Caco-2 (cell line): ENCODE measurements around the gene FMC1. TPM values are rescaled to one million over a fixed set of nuclear protein-coding genes. Genes with fewer than 3 reads are reported as not detected.

Experiments
- BruUV-seq: library from RNA; stranded (reverse); fragments of 400-500 nt; replicated peaks from 2 replicates; lab custom pipeline; 2021; lab: Mats Ljungman, UMichigan
- CTCF ChIA-PET: fragments of 300-600 bp; sonication (Branson Sonifier 250); formaldehyde crosslinking; loops from one replicate; lab custom pipeline; 2022; ENCODE audit warnings: antibody characterized with exemption; lab: Charles Lee
- POLR2A ChIA-PET: fragments of 300-600 bp; sonication (Branson Sonifier 250); formaldehyde crosslinking; loops from one replicate; lab custom pipeline; 2022; ENCODE audit warnings: antibody characterized with exemption; lab: Charles Lee
- DNase-seq, 2 experiments: peaks; one replicate each; pipeline versions ENCODE4 v3.0.0 to v3.0.0-alpha.2; 2020 to 2022
- H3K27me3 ChIP-seq: replicated peaks from 2 replicates; pipeline ENCODE4 v1.6.0; 2011; ENCODE audit warnings: low read length; ENCODE audit not compliant: control insufficient read depth, insufficient read depth
- H3K36me3 ChIP-seq: 2 replicates; pipeline ENCODE4 v1.5.1; 2011; ENCODE audit warnings: low read length; ENCODE audit not compliant: control insufficient read depth, insufficient read depth
- H3K4me1 ChIP-seq: fragments of 250-450 bp; sonication (Bioruptor Pico); 2 replicates; pipeline ENCODE4 v1.5.1; 2020; ENCODE audit warnings: mild to moderate bottlenecking
- H3K4me3 ChIP-seq: 2 replicates; pipeline ENCODE4 v1.5.1; 2011; ENCODE audit warnings: low read depth, mild to moderate bottlenecking, control low read depth, low read length
- H3K9me3 ChIP-seq: fragments of 250-450 bp; sonication (Bioruptor Pico); 2 replicates; pipeline ENCODE4 v1.5.1; 2020; ENCODE audit warnings: mild to moderate bottlenecking, moderate library complexity
- H3K27ac Mint-ChIP-seq: one replicate; pipeline ENCODE4 v1.8.0; 2022; ENCODE audit warnings: mixed read lengths; ENCODE audit not compliant: unreplicated experiment
- H3K27me3 Mint-ChIP-seq: one replicate; pipeline ENCODE4 v1.8.0; 2022; ENCODE audit warnings: mixed read lengths; ENCODE audit not compliant: insufficient read depth, unreplicated experiment
- H3K36me3 Mint-ChIP-seq: one replicate; pipeline ENCODE4 v1.8.0; 2022; ENCODE audit warnings: mild to moderate bottlenecking, mixed read lengths; ENCODE audit not compliant: insufficient read depth, unreplicated experiment
- H3K4me1 Mint-ChIP-seq: one replicate; pipeline ENCODE4 v1.8.0; 2022; ENCODE audit warnings: low read depth, mixed read lengths; ENCODE audit not compliant: unreplicated experiment
- H3K4me3 Mint-ChIP-seq: one replicate; pipeline ENCODE4 v1.8.0; 2022; ENCODE audit warnings: mild to moderate bottlenecking, moderate library complexity, mixed read lengths; ENCODE audit not compliant: unreplicated experiment
- H3K9me3 Mint-ChIP-seq: one replicate; pipeline ENCODE4 v1.8.0; 2022; ENCODE audit warnings: mixed read lengths; ENCODE audit not compliant: unreplicated experiment
- intact Hi-C: fragments of 100-400 bp; cut with micrococcal nuclease; formaldehyde crosslinking; loops from one replicate; pipeline ENCODE4 v1.10.0; 2022; ENCODE audit not compliant: unreplicated experiment
- total RNA-seq: library from RNA; stranded (reverse); gene quantifications from 2 replicates; pipeline ENCODE4 v1.2.3, GENCODE V29; 2022
- TF ChIP-seq, protein P1 (sequence below), 2 experiments: fragments of 200-600 bp in 1 of 2; IDR thresholded peaks; 1 replicate in 1 of 2; 2 replicates in 1 of 2; pipeline versions ENCODE4 v1.5.1 to v1.8.0; 2011 to 2022; ENCODE audit warnings: antibody characterized with exemption in 1 of 2, control low read depth in 1 of 2, inconsistent platforms in 1 of 2, low read depth in 1 of 2, low read length in 1 of 2, mild to moderate bottlenecking in 1 of 2, moderate library complexity in 1 of 2; ENCODE audit not compliant: insufficient read depth in 1 of 2, severe bottlenecking in 1 of 2, unreplicated experiment in 1 of 2

Gene FMC1
- total RNA-seq, 1 experiment from 2014 or later: 15.1 TPM

DNA sequence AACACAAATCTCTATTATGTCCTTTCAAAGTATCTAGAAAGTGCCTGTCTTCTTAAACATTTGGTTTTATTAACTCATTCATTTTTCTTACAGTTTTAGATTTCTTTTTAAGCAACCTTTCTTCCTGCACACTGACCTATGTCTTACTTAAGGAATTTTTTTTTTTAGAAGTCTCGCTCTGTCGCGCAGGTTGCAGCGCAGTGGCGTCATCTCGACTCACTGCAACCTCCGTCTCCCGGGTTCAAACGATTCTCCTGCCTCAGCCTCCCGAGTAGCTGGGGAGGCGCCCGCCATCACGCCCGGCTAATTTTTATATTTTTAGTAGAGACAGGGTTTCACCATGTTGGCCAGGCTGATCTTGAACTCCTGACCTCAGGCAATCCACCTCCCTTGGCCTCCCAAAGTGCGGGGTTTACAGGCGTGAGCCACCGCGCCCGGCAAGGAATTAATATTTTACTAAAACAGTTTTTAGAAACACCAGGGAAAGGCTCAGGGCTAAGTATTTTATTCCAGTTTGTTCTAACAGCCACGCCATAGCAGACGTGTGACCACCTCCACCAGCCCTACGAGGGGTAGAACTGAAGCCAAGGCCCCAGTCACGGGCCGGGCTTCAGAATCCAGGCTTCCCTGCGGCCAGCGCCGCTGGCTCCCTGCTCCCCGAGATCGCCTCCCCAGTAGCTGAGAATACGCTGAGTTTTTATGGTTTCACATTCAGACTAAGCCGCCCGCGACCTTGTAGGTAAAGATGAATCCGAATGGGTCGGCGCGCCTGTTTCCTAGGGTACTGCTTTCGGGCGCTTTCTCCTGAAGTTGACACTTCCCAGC lies 17.6 kb downstream of the FMC1 start:
- Histone ChIP-seq H3K36me3 (no peaks in the 10 kb centered on the region), H3K4me3 (peak overlapping the region; percentile 100), H3K4me1 (no peaks in the 10 kb centered on the region), H3K9me3 (no peaks in the 10 kb centered on the region), H3K27me3 (no peaks in the 10 kb centered on the region)
- DNase-seq: peak; percentile 50 to 68
- Mint-ChIP-seq H3K4me3 (peak overlapping the region; percentile 99), H3K27me3 (no peaks in the 10 kb centered on the region), H3K27ac (peak overlapping the region; percentile 98), H3K36me3 (peaks cover 45% of the 10 kb centered on the region), H3K9me3 (no peaks in the 10 kb centered on the region), H3K4me1 (peaks cover 7% of the 10 kb centered on the region)
- TF ChIP-seq, protein P1, sequence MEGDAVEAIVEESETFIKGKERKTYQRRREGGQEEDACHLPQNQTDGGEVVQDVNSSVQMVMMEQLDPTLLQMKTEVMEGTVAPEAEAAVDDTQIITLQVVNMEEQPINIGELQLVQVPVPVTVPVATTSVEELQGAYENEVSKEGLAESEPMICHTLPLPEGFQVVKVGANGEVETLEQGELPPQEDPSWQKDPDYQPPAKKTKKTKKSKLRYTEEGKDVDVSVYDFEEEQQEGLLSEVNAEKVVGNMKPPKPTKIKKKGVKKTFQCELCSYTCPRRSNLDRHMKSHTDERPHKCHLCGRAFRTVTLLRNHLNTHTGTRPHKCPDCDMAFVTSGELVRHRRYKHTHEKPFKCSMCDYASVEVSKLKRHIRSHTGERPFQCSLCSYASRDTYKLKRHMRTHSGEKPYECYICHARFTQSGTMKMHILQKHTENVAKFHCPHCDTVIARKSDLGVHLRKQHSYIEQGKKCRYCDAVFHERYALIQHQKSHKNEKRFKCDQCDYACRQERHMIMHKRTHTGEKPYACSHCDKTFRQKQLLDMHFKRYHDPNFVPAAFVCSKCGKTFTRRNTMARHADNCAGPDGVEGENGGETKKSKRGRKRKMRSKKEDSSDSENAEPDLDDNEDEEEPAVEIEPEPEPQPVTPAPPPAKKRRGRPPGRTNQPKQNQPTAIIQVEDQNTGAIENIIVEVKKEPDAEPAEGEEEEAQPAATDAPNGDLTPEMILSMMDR (IDR thresholded peaks at IDR 0.05; ENCODE audit: insufficient read depth in 1 of 2, low read depth in 1 of 2, low read length in 1 of 2, severe bottlenecking in 1 of 2, unreplicated experiment in 1 of 2): no peak
- ChIA-PET POLR2A (interaction anchor here (1.0 to 1.1 kb wide), 2 partner anchors 15 to 125 kb away, joined by 3 read pairs; partner anchors contain the start of gene KLRG2), CTCF (interaction anchor here (1.0 kb wide), 1 partner anchor 19 kb away, joined by 6 read pairs; no protein-coding TSS in a partner anchor)
- intact Hi-C loops: loop anchor here (1.0 to 2.0 kb wide), 3 partner anchors 18 to 127 kb away; partner anchors contain the start of gene UBN2
- BruUV-seq: TSS peak; percentile 85

DNA sequence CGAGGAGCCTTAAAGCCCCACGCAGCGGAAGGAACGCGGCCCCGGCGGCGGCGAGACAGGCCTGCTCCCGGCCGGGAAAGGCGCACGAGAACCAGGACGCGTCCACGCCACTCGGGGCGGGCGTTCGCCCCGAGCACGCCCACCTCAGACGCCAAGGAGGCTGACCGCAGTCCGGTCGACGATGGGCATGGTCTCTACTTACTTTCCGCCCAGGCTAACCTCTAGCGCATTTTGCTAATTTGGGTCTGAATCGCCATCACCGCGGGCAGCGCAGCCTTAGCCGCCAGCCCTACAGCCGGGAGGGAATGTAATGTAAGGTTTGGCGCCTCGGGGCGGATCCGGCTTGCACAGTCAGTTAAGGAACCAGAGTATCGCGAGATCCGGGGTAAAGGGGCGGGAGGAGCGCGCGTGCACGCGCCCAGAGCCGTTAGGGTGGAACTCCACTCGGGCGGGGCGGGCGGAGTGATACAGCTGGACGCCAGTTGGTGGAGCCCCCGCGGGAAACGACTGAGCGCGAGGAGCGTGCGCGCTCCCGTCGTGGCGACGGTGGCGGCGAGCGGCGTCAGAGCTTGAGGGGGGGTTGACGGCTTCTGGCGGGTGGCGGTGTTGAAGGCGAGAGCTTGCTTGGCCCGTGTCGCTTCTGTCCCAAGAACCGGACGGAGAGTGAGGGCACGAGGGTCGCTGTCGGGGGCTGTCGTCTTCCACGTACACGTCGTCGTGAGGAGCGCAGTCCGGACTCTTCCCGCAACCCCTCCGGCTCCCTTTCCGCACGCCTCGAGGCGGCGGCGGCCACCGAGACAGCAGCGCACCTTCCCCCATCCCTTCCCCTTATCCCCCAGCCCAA lies 18.5 kb downstream of the FMC1 start, which contains the start of gene LUC7L2:
TSS of gene LUC7L2 (plus strand) at position 529 of the 844 bp plus-strand sequence. CDS start 368 bp downstream, outside the sequence.
- no peaks in the 10 kb centered on the region for H3K36me3 ChIP-seq
- ChIA-PET POLR2A (interaction anchor here (0.5 to 1.1 kb wide), 14 partner anchors 14 to 1367 kb away, joined by 3 to 12 read pairs (median 4); partner anchors contain the start of gene KLRG2), CTCF (interaction anchor here (0.6 to 1.0 kb wide), 3 partner anchors 16 to 63 kb away, joined by 3 to 6 read pairs (median 3); no protein-coding TSS in a partner anchor)
- TF ChIP-seq, protein P1 (IDR thresholded peaks at IDR 0.05; ENCODE audit: insufficient read depth in 1 of 2, low read depth in 1 of 2, low read length in 1 of 2, severe bottlenecking in 1 of 2, unreplicated experiment in 1 of 2): peak in 1 of 2 experiments; percentile 5
- Mint-ChIP-seq H3K36me3 (peaks cover 45% of the 10 kb centered on the region), H3K4me1 (peaks cover 7% of the 10 kb centered on the region), H3K9me3 (no peaks in the 10 kb centered on the region), H3K27ac (peak within 1 kb of the TSS; percentile 98), H3K4me3 (peak within 1 kb of the TSS; percentile 99), H3K27me3 (no peaks in the 10 kb centered on the region)
- no peaks in the 10 kb centered on the region for H3K9me3 ChIP-seq
- no TSS peak for BruUV-seq
- intact Hi-C loops: loop anchor here (1.0 to 5.0 kb wide), 5 partner anchors 19 to 252 kb away; partner anchors contain the start of genes UBN2 and ZC3HAV1
- H3K4me1 ChIP-seq: no peaks in the 10 kb centered on the region
- DNase-seq: peak; percentile 99
- peak within 1 kb of the TSS; percentile 100 for H3K4me3 ChIP-seq
- no peaks in the 10 kb centered on the region for H3K27me3 ChIP-seq
